ENCODE data around the gene E2F3.

Gene E2F3

GRCh38 chr6:20365456-20365855 is 36.2 kb upstream of the E2F3 start:
- Histone ChIP-seq H3K4me1 (ENCODE audit: control insufficient read depth, insufficient read depth, low read length) (no peaks in the 10 kb centered on the region), H3K27ac (ENCODE audit: extremely low read depth, low read depth, low read length) (no peak overlapping the region), H3K4me3 (ENCODE audit: low read depth, low read length) (no peak overlapping the region), H3K9me3 (ENCODE audit: control insufficient read depth, insufficient read depth, low read depth, low read length) (no peaks in the 10 kb centered on the region), H3K36me3 (ENCODE audit: control insufficient read depth in 2 of 2, insufficient read depth in 1 of 2, low read length in 2 of 2) (no peaks in the 10 kb centered on the region)
- TF ChIP-seq ZNF274 (IDR thresholded peaks at IDR 0.05; ENCODE audit: low read length) (no peak), ZNF274 (tag by site-specific recombination; IDR thresholded peaks at IDR 0.05; ENCODE audit: borderline replicate concordance) (no peak), ZNF600 (tag by site-specific recombination; IDR thresholded peaks at IDR 0.05) (no peak), ZNF214 (tag by site-specific recombination; IDR thresholded peaks at IDR 0.05; ENCODE audit: borderline replicate concordance) (no peak), TRIM28 (IDR thresholded peaks at IDR 0.05; ENCODE audit: borderline replicate concordance, low read length) (no peak), PRDM6 (tag by site-specific recombination; IDR thresholded peaks at IDR 0.05) (no peak), ZNF629 (tag by site-specific recombination; IDR thresholded peaks at IDR 0.05) (no peak), PRDM1 (tag by site-specific recombination; IDR thresholded peaks at IDR 0.05) (no peak), ZNF548 (tag by site-specific recombination; IDR thresholded peaks at IDR 0.05) (no peak), ZNF555 (tag by site-specific recombination; conservative IDR thresholded peaks at IDR 0.05) (no peak), MYNN (tag by site-specific recombination; IDR thresholded peaks at IDR 0.05; ENCODE audit: borderline replicate concordance) (no peak), KLF1 (tag by site-specific recombination; IDR thresholded peaks at IDR 0.05) (no peak), PRDM4 (tag by site-specific recombination; IDR thresholded peaks at IDR 0.05) (no peak), ZNF596 (tag by site-specific recombination; IDR thresholded peaks at IDR 0.05) (no peak), ZNF37A (tag by site-specific recombination; IDR thresholded peaks at IDR 0.05) (no peak), SP7 (tag by site-specific recombination; IDR thresholded peaks at IDR 0.05) (no peak), SP3 (tag by site-specific recombination; IDR thresholded peaks at IDR 0.05) (no peak), ZNF175 (tag by site-specific recombination; IDR thresholded peaks at IDR 0.05) (no peak), ZNF202 (tag by site-specific recombination; IDR thresholded peaks at IDR 0.05; ENCODE audit: borderline replicate concordance) (no peak), ZNF223 (tag by site-specific recombination; IDR thresholded peaks at IDR 0.05) (no peak)
- CTCF ChIA-PET: no interaction called here
- POLR2A ChIA-PET: interaction anchor here (0.6 kb wide), 1 partner anchor 36 kb away, joined by 3 read pairs; the partner anchor contains the start of gene E2F3

GRCh38 chr6:20366082-20366830 is 35.4 kb upstream of the E2F3 start:
- ChIA-PET CTCF (interaction anchor here (0.6 to 0.7 kb wide), 2 partner anchors 29 to 101 kb away, joined by 3 to 4 read pairs; no protein-coding TSS in a partner anchor), POLR2A (no interaction called here)
- H3K9me3 ChIP-seq (ENCODE audit: control insufficient read depth, insufficient read depth, low read depth, low read length): no peaks in the 10 kb centered on the region
- H3K4me3 ChIP-seq (ENCODE audit: low read depth, low read length): no peak overlapping the region
- H3K36me3 ChIP-seq (ENCODE audit: control insufficient read depth in 2 of 2, insufficient read depth in 1 of 2, low read length in 2 of 2): no peaks in the 10 kb centered on the region
- no peaks in the 10 kb centered on the region for H3K4me1 ChIP-seq (ENCODE audit: control insufficient read depth, insufficient read depth, low read length)
- H3K27ac ChIP-seq (ENCODE audit: extremely low read depth, low read depth, low read length): no peak overlapping the region
- TF ChIP-seq ZBTB20 (tag by site-specific recombination; IDR thresholded peaks at IDR 0.05) (no peak), ZXDB (tag by site-specific recombination; IDR thresholded peaks at IDR 0.05) (no peak), ZFHX2 (tag by site-specific recombination; conservative IDR thresholded peaks at IDR 0.05) (peak; percentile 76), ZNF350 (tag by site-specific recombination; IDR thresholded peaks at IDR 0.05) (no peak), ZNF398 (tag by site-specific recombination; IDR thresholded peaks at IDR 0.05) (no peak), ZNF132 (tag by site-specific recombination; IDR thresholded peaks at IDR 0.05; ENCODE audit: borderline replicate concordance) (no peak), ZNF404 (tag by site-specific recombination; IDR thresholded peaks at IDR 0.05) (no peak), ZNF544 (tag by site-specific recombination; IDR thresholded peaks at IDR 0.05) (no peak), EGR2 (tag by site-specific recombination; IDR thresholded peaks at IDR 0.05; ENCODE audit: low read depth) (peak; percentile 94)
